HCT116 (cell line): Measurements from ENCODE around the gene TMEM132E.

ENCODE experiments used
- EGR1 ChIP-seq: IDR thresholded peaks from 2 replicates; pipeline ENCODE4 v1.6.1; 2012; ENCODE audit warnings: low read depth
- ELF1 ChIP-seq: IDR thresholded peaks from 2 replicates; pipeline ENCODE4 v1.6.1; 2012; ENCODE audit warnings: low read depth, borderline replicate concordance
- POLR2A ChIP-seq: IDR thresholded peaks from 2 replicates; pipeline ENCODE4 v1.7.0; 2011; ENCODE audit warnings: borderline replicate concordance; ENCODE audit not compliant: insufficient read depth, insufficient read length; ENCODE audit errors: extremely low read depth
- POLR2AphosphoS5 ChIP-seq: IDR thresholded peaks from 2 replicates; pipeline ENCODE4 v1.6.1; 2011; ENCODE audit warnings: mild to moderate bottlenecking, low read depth, low read length, moderate library complexity
- SP1 ChIP-seq: IDR thresholded peaks from 2 replicates; pipeline ENCODE4 v1.6.1; 2012; ENCODE audit warnings: low read depth
- TCF7L2 ChIP-seq: IDR thresholded peaks from 2 replicates; pipeline ENCODE4 v1.7.0; 2011; ENCODE audit warnings: borderline replicate concordance, inconsistent platforms; ENCODE audit not compliant: insufficient read depth, insufficient read length; ENCODE audit errors: extremely low read depth
- TF ChIP-seq, protein P1 (sequence below), 3 experiments: fragments of 200-600 bp in 1 of 3; sonication (generic) in 1 of 3; IDR thresholded peaks in 2 of 3; conservative IDR thresholded peaks in 1 of 3; 2 replicates each; pipeline ENCODE4 v1.5.1; 2012 to 2017; ENCODE audit warnings: low read depth in 2 of 3, low read length in 2 of 3, antibody characterized with exemption in 1 of 3, borderline replicate concordance in 1 of 3, control low read depth in 1 of 3, mild to moderate bottlenecking in 1 of 3, mixed read lengths in 1 of 3, mixed run types in 1 of 3, moderate library complexity in 1 of 3; ENCODE audit not compliant: insufficient read depth in 1 of 3
- TF ChIP-seq, protein P2 (sequence below): IDR thresholded peaks from 2 replicates; pipeline ENCODE4 v1.6.1; 2012; ENCODE audit warnings: low read depth
- TF ChIP-seq, protein P3 (sequence below): IDR thresholded peaks from 2 replicates; pipeline ENCODE4 v1.6.1; 2012

DNA sequence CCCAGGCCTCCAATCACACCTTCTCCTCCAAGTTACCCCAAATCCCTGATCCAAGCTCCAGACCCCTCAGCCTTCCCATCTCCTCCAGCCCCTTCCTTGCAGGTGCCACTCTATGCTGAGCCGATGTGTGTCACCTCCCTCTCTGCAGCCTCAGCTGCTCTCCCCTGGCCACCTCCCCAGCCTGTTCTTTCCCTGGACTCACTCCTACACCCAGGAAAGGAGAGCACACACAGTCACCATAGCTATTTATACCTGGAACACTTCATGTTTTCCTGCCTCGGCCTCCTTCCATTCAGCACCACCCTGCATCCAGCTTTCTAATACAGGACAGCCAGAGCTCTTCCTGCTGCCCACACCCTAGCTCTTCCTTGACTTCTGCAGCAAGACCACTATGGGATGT is 12.5 kb upstream of the TMEM132E start:
- TF ChIP-seq, protein P1, sequence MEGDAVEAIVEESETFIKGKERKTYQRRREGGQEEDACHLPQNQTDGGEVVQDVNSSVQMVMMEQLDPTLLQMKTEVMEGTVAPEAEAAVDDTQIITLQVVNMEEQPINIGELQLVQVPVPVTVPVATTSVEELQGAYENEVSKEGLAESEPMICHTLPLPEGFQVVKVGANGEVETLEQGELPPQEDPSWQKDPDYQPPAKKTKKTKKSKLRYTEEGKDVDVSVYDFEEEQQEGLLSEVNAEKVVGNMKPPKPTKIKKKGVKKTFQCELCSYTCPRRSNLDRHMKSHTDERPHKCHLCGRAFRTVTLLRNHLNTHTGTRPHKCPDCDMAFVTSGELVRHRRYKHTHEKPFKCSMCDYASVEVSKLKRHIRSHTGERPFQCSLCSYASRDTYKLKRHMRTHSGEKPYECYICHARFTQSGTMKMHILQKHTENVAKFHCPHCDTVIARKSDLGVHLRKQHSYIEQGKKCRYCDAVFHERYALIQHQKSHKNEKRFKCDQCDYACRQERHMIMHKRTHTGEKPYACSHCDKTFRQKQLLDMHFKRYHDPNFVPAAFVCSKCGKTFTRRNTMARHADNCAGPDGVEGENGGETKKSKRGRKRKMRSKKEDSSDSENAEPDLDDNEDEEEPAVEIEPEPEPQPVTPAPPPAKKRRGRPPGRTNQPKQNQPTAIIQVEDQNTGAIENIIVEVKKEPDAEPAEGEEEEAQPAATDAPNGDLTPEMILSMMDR (IDR thresholded peaks at IDR 0.05 in 2 of 3, conservative IDR thresholded peaks at IDR 0.05 in 1 of 3; ENCODE audit: borderline replicate concordance in 1 of 3, insufficient read depth in 1 of 3, low read depth in 2 of 3, low read length in 2 of 3): no peak
- TF ChIP-seq POLR2A: no peak
- TF ChIP-seq, protein P2, sequence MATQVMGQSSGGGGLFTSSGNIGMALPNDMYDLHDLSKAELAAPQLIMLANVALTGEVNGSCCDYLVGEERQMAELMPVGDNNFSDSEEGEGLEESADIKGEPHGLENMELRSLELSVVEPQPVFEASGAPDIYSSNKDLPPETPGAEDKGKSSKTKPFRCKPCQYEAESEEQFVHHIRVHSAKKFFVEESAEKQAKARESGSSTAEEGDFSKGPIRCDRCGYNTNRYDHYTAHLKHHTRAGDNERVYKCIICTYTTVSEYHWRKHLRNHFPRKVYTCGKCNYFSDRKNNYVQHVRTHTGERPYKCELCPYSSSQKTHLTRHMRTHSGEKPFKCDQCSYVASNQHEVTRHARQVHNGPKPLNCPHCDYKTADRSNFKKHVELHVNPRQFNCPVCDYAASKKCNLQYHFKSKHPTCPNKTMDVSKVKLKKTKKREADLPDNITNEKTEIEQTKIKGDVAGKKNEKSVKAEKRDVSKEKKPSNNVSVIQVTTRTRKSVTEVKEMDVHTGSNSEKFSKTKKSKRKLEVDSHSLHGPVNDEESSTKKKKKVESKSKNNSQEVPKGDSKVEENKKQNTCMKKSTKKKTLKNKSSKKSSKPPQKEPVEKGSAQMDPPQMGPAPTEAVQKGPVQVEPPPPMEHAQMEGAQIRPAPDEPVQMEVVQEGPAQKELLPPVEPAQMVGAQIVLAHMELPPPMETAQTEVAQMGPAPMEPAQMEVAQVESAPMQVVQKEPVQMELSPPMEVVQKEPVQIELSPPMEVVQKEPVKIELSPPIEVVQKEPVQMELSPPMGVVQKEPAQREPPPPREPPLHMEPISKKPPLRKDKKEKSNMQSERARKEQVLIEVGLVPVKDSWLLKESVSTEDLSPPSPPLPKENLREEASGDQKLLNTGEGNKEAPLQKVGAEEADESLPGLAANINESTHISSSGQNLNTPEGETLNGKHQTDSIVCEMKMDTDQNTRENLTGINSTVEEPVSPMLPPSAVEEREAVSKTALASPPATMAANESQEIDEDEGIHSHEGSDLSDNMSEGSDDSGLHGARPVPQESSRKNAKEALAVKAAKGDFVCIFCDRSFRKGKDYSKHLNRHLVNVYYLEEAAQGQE: no peak
- TF ChIP-seq ELF1: no peak
- TF ChIP-seq TCF7L2: no peak
- TF ChIP-seq POLR2AphosphoS5: no peak
- TF ChIP-seq, protein P3, sequence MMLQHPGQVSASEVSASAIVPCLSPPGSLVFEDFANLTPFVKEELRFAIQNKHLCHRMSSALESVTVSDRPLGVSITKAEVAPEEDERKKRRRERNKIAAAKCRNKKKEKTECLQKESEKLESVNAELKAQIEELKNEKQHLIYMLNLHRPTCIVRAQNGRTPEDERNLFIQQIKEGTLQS: no peak
- TF ChIP-seq SP1: no peak
- TF ChIP-seq EGR1: no peak
